Measurements from ENCODE around the gene CXCR5.

The CXCR5 gene

GRCh38 chr11:118908901-118909618, 25.4 kb downstream of the CXCR5 start:
- Histone ChIP-seq H3K36me3 (ENCODE audit: control insufficient read depth, insufficient read depth, low read length) (no peaks in the 10 kb centered on the region), H3K4me2 (ENCODE audit: low read length) (peak overlapping the region; percentile 55), H2AFZ (no peak overlapping the region), H3K9me3 (ENCODE audit: control insufficient read depth, low read length) (no peaks in the 10 kb centered on the region), H3K27me3 (ENCODE audit: control insufficient read depth, insufficient read depth, low read length) (no peaks in the 10 kb centered on the region), H3K27ac (peak overlapping the region; percentile 56), H3K79me2 (no peaks in the 10 kb centered on the region), H3K9ac (no peak overlapping the region), H3K4me1 (peaks cover 11% of the 10 kb centered on the region), H3K4me3 (ENCODE audit: low read depth, low read length) (peak overlapping the region; percentile 16)
- TF ChIP-seq CTCF (IDR thresholded peaks at IDR 0.05) = no peak

- no peak for TF ChIP-seq CTCF (IDR thresholded peaks at IDR 0.05)
- H3K4me1 ChIP-seq = peaks cover 11% of the 10 kb centered on the region
- H3K27ac ChIP-seq = peak overlapping the region; percentile 56
- no peaks in the 10 kb centered on the region for H3K79me2 ChIP-seq
- H3K9ac ChIP-seq = no peak overlapping the region
- no peaks in the 10 kb centered on the region for H3K36me3 ChIP-seq (ENCODE audit: control insufficient read depth, insufficient read depth, low read length)
- no peaks in the 10 kb centered on the region for H3K27me3 ChIP-seq (ENCODE audit: control insufficient read depth, insufficient read depth, low read length)
- H3K4me3 ChIP-seq (ENCODE audit: low read depth, low read length) = peak overlapping the region; percentile 16
- H2AFZ ChIP-seq = no peak overlapping the region
- peak overlapping the region; percentile 55 for H3K4me2 ChIP-seq (ENCODE audit: low read length)
- H3K9me3 ChIP-seq (ENCODE audit: control insufficient read depth, low read length) = no peaks in the 10 kb centered on the region
Observed at GRCh38 chr11:118909619-118910308, 26.1 kb downstream of the CXCR5 start.

GRCh38 chr11:118910309-118911112, 26.8 kb downstream of the CXCR5 start:
- no peak for TF ChIP-seq CTCF (IDR thresholded peaks at IDR 0.05)
- Histone ChIP-seq H3K9ac (no peak overlapping the region), H3K79me2 (no peaks in the 10 kb centered on the region), H3K27ac (peak overlapping the region; percentile 56), H2AFZ (no peak overlapping the region), H3K9me3 (ENCODE audit: control insufficient read depth, low read length) (no peaks in the 10 kb centered on the region), H3K4me3 (ENCODE audit: low read depth, low read length) (no peak overlapping the region), H3K4me1 (peaks cover 11% of the 10 kb centered on the region), H3K4me2 (ENCODE audit: low read length) (peak overlapping the region; percentile 5), H3K27me3 (ENCODE audit: control insufficient read depth, insufficient read depth, low read length) (no peaks in the 10 kb centered on the region), H3K36me3 (ENCODE audit: control insufficient read depth, insufficient read depth, low read length) (no peaks in the 10 kb centered on the region)

GRCh38 chr11:118911113-118911879, 27.6 kb downstream of the CXCR5 start:
- no peak overlapping the region for H3K4me3 ChIP-seq (ENCODE audit: low read depth, low read length)
- TF ChIP-seq CTCF (IDR thresholded peaks at IDR 0.05) = no peak
- no peaks in the 10 kb centered on the region for H3K27me3 ChIP-seq (ENCODE audit: control insufficient read depth, insufficient read depth, low read length)
- peaks cover 11% of the 10 kb centered on the region for H3K4me1 ChIP-seq
- H2AFZ ChIP-seq = no peak overlapping the region
- H3K27ac ChIP-seq = no peak overlapping the region
- H3K79me2 ChIP-seq = no peaks in the 10 kb centered on the region
- no peak overlapping the region for H3K9ac ChIP-seq
- H3K9me3 ChIP-seq (ENCODE audit: control insufficient read depth, low read length) = no peaks in the 10 kb centered on the region
- H3K36me3 ChIP-seq (ENCODE audit: control insufficient read depth, insufficient read depth, low read length) = no peaks in the 10 kb centered on the region
- no peak overlapping the region for H3K4me2 ChIP-seq (ENCODE audit: low read length)

All from parathyroid adenoma (tissue), 2 donors.